Mammary epithelial cell (primary cell): ENCODE results near the gene LTBP2.

Source experiments
- EZH2 ChIP-seq: IDR thresholded peaks from 2 replicates; pipeline ENCODE4 v1.6.1; 2012; ENCODE audit warnings: low read length, inconsistent platforms, borderline replicate concordance
- TF ChIP-seq, protein P1 (sequence below), 2 donors: IDR thresholded peaks in 1 of 2; conservative IDR thresholded peaks in 1 of 2; 2 replicates each; pipeline ENCODE4 v1.5.1; 2011 to 2012; ENCODE audit warnings: inconsistent platforms in 2 of 2, low read length in 2 of 2, mild to moderate bottlenecking in 2 of 2, control low read depth in 1 of 2, low read depth in 1 of 2; ENCODE audit not compliant: insufficient read depth in 1 of 2; ENCODE audit errors: extremely low read depth in 1 of 2

DNA sequence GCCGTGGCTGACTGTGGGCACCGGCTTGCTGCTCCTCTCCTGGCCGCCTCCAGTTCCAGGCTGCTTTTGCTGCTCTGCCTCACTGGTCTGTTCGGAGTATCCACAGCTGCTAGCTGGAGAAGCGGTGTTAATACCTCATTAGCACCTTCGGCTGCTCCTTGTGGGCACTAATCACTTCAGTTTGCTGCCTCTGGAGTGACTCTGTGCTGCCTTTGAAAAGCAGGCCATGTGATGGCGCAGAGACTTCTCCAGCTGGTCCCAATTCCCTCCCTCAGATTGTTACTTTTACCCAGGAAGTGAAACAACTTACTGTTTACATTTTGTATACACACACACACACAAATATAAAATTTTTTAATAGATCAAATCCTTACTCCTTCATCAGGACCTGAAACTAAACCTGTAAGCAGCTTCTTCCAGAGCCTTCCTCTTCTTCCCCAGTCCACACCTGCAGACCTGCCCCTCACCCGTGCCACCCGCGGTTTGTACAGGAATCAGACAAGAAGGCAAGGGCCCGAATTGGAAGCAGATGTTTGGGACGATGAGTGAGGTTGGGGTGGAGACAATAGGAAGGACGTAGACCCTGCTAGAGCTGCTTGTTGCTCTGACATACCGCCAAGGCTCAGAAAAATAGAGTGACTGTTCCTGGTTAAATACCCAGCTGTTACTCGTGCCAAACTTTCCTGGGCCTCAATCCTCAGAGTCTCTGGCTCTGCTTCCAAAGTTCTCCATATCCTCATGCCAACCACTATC, 41.5 kb upstream of the LTBP2 start:
- TF ChIP-seq, protein P1, sequence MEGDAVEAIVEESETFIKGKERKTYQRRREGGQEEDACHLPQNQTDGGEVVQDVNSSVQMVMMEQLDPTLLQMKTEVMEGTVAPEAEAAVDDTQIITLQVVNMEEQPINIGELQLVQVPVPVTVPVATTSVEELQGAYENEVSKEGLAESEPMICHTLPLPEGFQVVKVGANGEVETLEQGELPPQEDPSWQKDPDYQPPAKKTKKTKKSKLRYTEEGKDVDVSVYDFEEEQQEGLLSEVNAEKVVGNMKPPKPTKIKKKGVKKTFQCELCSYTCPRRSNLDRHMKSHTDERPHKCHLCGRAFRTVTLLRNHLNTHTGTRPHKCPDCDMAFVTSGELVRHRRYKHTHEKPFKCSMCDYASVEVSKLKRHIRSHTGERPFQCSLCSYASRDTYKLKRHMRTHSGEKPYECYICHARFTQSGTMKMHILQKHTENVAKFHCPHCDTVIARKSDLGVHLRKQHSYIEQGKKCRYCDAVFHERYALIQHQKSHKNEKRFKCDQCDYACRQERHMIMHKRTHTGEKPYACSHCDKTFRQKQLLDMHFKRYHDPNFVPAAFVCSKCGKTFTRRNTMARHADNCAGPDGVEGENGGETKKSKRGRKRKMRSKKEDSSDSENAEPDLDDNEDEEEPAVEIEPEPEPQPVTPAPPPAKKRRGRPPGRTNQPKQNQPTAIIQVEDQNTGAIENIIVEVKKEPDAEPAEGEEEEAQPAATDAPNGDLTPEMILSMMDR (conservative IDR thresholded peaks at IDR 0.05 in 1 of 2, IDR thresholded peaks at IDR 0.05 in 1 of 2; ENCODE audit: extremely low read depth in 1 of 2, insufficient read depth in 1 of 2, low read depth in 1 of 2, low read length in 2 of 2), result no peak
- TF ChIP-seq EZH2, result no peak
